Activated T-cell treated with anti-CD3 and anti-CD28 coated beads for 24 hours (primary cell): Measurements from ENCODE around the gene MLLT1.

Experiments used
- DNase-seq: peaks from one replicate; pipeline ENCODE4 v3.0.0-alpha.2; 2020; ENCODE audit warnings: low read depth

The MLLT1 gene

DNA sequence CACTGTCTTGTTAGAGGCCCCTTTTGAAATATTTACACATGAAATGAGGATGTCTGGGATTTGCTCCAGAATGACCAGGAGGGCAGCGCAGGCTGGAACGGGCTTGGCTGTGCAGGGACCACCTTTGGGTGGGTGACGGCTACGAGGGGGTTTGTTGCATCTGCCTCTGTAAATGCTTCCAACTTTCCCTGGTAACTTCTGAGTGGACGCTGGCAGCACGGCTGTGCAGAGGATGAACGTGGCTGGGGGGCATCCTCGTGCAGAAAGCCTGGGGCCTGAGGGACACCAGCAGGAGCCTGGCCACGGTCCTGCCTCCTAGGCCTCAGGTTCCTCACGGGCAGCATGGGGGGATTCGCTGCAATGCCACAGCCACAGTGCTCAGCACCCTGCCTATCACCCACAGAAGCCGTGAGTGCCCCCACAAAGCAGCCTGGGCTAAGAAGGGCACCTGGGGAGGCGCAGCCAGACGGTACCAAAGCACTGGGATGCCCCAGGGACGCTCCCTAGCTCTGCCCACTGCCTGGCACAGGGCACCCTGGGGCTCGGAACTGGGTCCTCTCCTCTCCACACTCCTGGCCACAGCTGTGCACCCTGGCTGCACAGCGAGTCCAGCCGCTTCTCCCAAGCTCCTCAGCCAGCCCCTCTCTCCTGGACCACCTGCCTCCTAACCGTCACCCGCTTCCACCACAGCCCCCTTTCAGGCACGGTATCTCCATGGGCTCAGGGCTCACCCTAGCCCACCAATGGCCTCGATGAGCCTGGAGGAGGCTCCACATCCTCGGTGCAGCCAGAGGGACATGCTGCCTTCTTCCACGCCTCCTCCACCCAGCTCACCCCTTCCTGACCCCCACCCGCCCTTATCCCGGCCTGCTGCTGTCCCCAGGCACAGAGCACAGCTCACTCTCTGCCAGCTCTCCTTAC, 44.5 kb downstream of the MLLT1 start:
- no peak for DNase-seq

- no peak for DNase-seq
Measured at GRCh38 chr19:6234527-6234926, 45.2 kb downstream of the MLLT1 start.

DNA sequence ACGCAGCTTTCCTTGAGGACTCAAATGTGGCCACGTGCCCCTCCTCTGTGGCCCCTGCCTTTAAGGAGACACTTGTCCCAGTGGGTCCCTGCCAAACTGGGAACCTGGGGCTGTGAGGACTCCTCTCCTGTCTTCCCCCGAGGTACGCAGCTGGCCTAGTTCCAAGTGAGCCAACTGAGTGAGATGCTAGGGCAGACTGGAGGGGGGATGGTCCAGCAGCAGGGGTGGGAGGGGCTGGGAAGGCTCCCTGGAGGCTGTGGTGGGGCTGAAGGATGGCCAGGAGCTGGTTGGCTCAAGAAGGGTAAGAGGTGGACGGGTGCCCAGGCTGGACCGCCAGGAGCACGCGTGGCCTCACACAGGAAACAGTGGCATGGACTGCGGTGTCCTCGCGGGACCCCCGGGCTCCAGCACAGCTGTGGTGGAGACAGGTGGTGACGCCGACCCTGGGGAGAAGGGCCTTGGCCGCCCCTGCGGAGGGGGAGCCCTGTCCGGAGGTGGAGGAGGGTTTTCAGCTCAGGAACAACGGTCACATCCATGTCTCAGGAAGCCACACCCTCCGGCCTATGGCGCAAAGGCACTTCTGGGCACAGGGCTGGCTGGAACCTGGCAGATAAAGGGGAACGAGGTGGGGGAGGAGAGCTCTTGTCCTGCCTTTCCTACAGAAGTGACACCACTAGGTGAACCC, 45.8 kb downstream of the MLLT1 start:
- no peak for DNase-seq

- no peak for DNase-seq
Measured at GRCh38 chr19:6233056-6233826, 46.5 kb downstream of the MLLT1 start.

DNA sequence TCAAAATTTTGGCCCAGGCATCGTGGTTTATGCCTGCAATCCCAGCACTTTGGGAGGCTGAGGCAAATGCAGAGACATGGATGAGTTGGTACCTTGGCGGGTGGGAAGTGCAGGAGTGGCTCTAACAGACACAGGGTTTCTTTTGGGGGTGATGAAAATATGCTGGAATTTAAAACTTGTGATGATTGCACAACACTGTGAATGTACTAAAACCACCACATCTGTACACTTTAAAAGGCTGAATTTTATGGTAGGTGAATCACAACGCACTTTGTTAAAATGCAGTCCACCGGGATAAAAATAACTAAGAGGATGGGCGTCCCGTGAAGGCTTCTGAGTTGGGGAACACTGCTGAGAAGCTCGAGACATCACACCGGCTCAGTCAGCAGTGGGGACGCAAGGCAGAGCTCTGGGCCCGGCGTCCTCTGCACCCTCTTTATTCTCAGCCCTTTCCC, 47.1 kb downstream of the MLLT1 start:
- no peak for DNase-seq

GRCh38 chr19:6230991-6231448, 48.8 kb downstream of the MLLT1 start:
- DNase-seq = no peak

- DNase-seq = no peak
Measured at GRCh38 chr19:6229951-6230712, 49.6 kb downstream of the MLLT1 start.

GRCh38 chr19:6229216-6229913, 50.4 kb downstream of the MLLT1 start:
- no peak for DNase-seq

DNA sequence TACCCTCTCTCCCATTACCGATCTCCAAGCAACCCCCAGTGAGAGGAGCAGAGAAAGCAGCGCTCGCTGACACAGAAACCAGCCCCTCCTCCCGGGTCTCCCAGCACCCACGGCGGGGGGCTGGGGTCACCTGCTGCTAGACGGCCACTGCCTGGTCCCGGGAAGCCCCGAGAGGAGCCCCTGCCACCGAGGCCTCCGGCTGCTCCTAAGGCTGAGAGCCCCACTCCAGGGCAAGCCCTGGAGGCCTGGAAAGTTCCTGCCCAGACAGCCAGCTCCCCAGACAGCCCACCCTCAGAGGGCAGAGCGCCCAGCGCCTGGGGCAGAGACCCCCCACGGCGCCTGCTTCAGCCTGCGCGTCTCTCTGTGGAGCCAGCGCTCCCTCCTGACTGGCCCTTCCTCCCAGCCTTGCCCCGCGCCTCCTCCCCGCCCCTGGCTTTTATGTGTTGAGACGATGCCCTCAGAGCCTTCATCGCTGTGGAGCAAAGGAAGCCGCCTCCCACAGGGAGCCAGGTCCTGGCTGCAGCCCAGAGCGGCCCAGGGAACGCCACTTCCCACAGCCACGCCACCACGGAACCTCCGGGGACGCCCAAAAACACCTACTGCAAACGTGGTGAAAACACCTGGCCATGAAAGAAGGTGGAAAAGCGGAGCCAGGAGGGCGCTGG, 51.1 kb downstream of the MLLT1 start:
- no peak for DNase-seq

GRCh38 chr19:6227936-6228325, 51.8 kb downstream of the MLLT1 start:
- no peak for DNase-seq

DNA sequence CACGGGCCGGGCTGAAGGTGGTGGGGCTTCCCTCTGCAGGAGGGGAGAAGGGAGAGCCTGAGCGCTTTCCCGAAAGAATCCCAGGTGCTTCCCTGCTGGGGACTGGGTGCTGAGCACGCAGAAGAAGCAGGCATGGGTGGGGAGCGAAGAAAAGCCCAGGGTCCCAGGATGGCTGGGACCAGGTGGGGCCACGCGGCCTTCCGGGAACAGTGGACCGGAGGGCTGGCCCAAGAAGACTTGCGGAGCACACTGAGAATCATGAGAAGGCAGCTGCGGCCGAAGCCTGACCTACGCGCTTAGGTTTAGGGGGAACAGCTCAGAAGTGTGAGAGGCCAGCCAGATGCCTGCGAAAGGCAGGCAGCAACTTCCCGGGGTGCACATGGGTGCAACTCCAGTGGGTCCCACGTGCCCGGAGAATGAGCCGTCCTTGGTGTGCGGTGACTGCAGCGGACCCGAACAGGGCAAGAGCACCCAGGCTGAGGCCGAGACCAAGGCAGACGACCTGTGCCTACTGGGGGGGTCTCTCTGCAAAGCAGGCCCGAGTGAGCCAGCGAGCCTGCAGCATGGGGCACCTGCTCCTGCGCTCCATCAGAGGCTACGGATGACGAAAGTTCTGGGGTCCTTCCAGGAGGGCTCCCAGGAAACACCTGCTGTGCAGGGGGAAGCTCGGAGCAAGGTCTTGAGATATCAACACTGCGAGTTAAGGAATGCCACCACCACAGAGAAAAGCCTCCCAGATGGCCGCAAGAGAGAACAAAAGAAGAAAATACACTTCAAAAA, 52.4 kb downstream of the MLLT1 start:
- no peak for DNase-seq

- DNase-seq = no peak
Measured at GRCh38 chr19:6226444-6227155, 53.2 kb downstream of the MLLT1 start.

GRCh38 chr19:6226012-6226411, 53.8 kb downstream of the MLLT1 start:
- DNase-seq = no peak

DNA sequence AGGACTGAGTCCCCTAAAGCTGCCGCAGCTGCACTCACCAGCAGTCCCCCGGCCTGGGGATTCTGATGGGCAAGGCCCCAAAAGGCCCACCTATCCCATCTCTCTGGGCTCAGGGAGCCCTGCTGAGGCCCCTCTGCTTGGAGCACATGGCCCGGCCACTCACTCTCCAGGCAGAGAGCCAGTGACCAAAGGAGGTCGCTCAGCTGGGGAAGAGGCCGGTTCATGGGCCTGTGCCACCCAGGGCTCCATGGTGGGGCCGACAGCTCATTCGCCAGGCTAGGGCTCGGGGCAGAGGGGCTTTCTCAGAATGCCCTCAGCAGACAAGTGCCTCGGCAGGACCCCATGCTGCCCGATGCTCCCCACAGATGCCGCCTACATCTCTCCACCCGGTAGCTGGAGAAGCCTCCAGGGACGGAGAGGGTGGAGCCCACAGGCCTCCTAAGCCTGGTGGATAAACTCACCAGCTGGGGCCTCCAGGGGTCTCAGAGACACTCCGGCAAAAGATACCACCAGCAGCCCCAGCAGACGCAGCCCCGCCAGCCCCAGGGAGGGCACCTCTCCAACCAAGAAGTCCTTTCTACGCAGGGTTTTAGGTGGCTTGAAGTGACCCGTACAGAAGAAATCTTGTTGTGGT, 54.4 kb downstream of the MLLT1 start:
- no peak for DNase-seq

DNA sequence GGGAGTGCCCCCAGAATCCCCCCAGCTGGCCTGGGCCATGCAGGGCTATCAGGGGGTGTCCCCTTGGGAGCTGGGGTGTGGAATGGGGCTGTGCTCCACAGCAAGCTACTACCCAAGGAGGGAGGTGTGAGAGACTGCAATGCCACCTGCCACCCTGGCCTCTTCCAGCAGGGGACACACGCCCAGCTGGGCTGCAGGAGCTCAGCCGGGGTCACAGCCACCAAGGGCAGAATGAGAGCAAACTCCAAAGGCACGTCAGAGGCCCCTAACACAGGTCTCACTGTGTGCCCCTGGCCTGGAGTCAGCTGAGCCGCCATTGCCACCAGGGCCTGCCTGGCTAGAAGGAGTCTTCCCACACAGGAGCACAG, 55.5 kb downstream of the MLLT1 start:
- DNase-seq = no peak

DNA sequence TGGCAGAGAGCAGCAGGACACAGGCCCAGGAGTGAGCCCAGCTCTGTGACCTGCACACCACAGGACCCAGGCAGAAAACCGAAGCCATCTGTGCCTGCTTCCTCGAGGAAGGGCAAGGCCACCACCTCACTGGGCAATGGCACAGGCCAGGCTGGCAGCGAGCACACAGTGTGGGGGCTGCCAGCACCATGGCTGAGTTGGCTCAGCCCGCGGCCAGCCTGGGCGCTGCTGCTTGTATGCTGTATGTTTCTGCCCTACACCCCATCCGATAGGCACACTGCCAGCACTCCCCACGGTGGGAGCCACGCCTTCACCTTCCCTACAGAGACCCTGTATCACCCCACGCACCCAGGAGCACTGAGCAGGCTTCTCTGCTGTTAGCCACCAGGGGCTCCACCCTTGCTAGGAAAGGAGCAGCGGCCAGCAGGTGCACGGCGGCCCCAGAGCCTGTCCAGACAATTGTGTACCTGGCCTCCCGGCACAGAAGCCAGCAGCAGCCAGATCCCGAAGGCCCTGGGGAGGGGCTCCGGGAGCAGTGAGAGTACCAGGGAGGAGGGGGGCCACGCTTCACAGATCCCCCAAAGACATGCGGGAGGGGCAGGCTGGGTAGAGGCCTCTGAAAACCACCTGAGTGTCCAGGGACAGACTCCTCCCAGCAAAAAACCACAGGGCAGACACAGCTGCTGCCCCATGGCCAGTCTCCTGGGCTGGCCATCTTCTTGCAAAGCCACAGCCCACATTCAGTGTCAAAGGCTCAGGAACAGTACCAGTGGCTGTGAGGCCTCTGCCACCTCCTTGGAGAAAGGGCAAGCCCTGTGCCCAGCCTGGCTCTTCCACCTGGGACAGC, 56.1 kb downstream of the MLLT1 start:
- no peak for DNase-seq

- DNase-seq = no peak
Measured at GRCh38 chr19:6222884-6223283, 56.9 kb downstream of the MLLT1 start.
